ENCODE data around the gene GP1BA. TPM values are rescaled to one million over a fixed set of nuclear protein-coding genes. Genes with fewer than 3 reads are reported as not detected.

The GP1BA gene
- total and polyA plus RNA-seq, 10 of the 15 experiments (the other 5 are each of a cell fraction or from before 2014, with no cell fraction given), result 0.04 to 0.67 (median 0.28) TPM; not detected in 1

DNA sequence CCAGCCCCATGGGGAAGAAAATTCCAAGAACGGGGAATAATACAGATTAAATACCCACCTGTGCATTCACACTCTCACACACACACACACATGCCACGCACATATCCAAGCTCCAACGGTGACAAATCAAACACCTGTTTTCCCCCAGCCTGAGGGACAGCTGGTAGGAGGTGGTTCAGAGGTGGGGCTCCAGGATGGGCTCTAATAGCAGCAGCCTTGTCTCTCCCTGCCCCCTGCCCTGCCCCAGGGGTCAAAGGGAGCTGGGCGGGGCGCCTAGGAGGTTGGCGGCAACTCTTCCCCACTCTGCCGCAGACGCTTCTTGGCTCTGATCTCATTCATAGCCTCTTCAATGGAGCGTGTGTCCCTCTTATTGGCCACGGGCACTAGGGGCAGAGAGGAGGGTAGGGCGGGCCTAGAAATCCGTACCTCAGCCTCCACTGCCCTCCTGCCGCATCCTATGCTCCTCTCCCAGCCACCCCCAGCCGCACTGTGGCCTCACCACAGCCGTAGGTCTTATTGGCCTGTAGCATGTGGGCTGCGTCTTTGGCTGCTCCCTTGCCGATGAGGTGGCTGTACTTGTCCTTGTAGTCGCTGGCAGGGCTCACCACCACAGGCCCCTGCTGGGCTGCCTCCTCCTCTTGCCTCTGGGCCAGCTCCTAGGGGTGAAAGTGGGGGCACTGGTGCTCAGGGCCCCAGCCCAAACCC, 27.3 kb downstream of the GP1BA start:
- 0 out of 2 replicates have a peak, but pooled peaks have one; percentile 15 for TF ChIP-seq POLR2A (IDR thresholded peaks at IDR 0.05; ENCODE audit: low read depth, low read length)
- TF ChIP-seq, protein P1, sequence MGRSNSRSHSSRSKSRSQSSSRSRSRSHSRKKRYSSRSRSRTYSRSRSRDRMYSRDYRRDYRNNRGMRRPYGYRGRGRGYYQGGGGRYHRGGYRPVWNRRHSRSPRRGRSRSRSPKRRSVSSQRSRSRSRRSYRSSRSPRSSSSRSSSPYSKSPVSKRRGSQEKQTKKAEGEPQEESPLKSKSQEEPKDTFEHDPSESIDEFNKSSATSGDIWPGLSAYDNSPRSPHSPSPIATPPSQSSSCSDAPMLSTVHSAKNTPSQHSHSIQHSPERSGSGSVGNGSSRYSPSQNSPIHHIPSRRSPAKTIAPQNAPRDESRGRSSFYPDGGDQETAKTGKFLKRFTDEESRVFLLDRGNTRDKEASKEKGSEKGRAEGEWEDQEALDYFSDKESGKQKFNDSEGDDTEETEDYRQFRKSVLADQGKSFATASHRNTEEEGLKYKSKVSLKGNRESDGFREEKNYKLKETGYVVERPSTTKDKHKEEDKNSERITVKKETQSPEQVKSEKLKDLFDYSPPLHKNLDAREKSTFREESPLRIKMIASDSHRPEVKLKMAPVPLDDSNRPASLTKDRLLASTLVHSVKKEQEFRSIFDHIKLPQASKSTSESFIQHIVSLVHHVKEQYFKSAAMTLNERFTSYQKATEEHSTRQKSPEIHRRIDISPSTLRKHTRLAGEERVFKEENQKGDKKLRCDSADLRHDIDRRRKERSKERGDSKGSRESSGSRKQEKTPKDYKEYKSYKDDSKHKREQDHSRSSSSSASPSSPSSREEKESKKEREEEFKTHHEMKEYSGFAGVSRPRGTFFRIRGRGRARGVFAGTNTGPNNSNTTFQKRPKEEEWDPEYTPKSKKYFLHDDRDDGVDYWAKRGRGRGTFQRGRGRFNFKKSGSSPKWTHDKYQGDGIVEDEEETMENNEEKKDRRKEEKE (IDR thresholded peaks at IDR 0.05), result no peak
- Histone ChIP-seq H3K4me1 (ENCODE audit: control insufficient read depth, insufficient read depth, low read length) (no peaks in the 10 kb centered on the region), H3K79me2 (ENCODE audit: control insufficient read depth, insufficient read depth, low read length) (no peaks in the 10 kb centered on the region), H3K4me2 (ENCODE audit: control insufficient read depth, insufficient read depth) (no peak overlapping the region), H4K20me1 (ENCODE audit: control insufficient read depth, insufficient read depth) (no peaks in the 10 kb centered on the region), H3K27ac (ENCODE audit: control insufficient read depth, insufficient read depth) (no peak overlapping the region), H3K4me3 (no peak overlapping the region), H3K9ac (ENCODE audit: control insufficient read depth, insufficient read depth, low read length) (no peak overlapping the region), H3K36me3 (ENCODE audit: control insufficient read depth in 2 of 2, insufficient read depth in 2 of 2, low read length in 1 of 2) (peaks cover 4 to 8% of the 10 kb centered on the region in 2 experiments), H3K9me3 (replicated peaks; ENCODE audit: control insufficient read depth, insufficient read depth, low read length) (no peaks in the 10 kb centered on the region), H3K27me3 (replicated peaks in 1 of 2; ENCODE audit: control insufficient read depth in 2 of 2, insufficient read depth in 2 of 2, low read length in 1 of 2) (no peaks in the 10 kb centered on the region), H2AFZ (ENCODE audit: control insufficient read depth, low read depth, low read length) (no peak overlapping the region)
- no peak for ATAC-seq
- POLR2A ChIA-PET, result interaction anchor here (1.1 kb wide), 1 partner anchor 8 kb away, joined by 5 read pairs; the partner anchor contains the start of gene ENO3
- CTCF ChIA-PET, result no interaction called here
- SMC1A ChIA-PET (ENCODE audit: uncharacterized antibody, unreplicated experiment), result no interaction called here
- in situ Hi-C loops (cut with MboI) (no loop called here), intact Hi-C loops (cut with micrococcal nuclease; ENCODE audit: unreplicated experiment) (no loop called here)
- no peak for DNase-seq (ENCODE audit: low read depth, low spot score)
- no peak for FAIRE-seq
- WGBS (ENCODE audit: insufficient coverage, insufficient replicate concordance, low lambda C conversion rate, missing lambda C conversion rate), result 94% methylated on average over 18 of the region's 18 CpGs
- BruUV-seq (replicated peaks), result TSS peak; percentile 83
- RAD21 ChIA-PET (ENCODE audit: unreplicated experiment), result no interaction called here

DNA sequence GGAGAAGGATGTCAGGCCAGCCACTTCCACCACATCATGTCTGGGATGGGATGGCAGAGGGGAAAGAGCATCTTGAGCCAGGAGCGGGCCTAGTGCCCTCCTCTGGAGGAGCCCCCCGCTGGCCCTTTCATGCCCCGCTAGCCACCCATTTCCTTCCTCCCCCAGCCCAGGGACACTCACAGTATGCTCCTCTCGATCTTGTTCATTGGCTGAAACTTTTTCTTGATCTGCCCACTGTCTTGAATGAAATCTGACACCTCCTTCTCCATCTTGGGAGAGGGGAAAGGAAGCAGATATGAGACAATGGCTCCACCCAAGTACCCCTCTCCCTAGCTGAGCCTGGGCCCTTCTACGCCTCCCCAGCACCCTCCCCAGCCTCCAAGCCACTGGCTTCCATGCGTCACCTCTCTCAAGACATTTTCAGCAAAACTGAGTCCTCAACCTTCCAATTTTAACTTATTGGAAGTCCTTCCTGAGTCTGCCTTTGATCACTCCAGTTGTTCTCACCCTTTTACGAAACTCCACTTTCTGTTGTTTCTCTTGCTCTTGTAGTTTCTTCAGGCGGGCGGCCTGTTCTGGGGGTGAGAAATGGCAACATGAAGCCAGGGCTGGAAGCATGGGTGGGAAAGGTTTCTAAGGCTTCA, 28.3 kb downstream of the GP1BA start:
- in situ Hi-C loops (cut with MboI), result no loop called here
- no TSS peak for BruUV-seq (replicated peaks)
- intact Hi-C loops (cut with micrococcal nuclease; ENCODE audit: unreplicated experiment), result no loop called here
- no peak overlapping the region for H3K4me2 ChIP-seq (ENCODE audit: control insufficient read depth, insufficient read depth)
- H4K20me1 ChIP-seq (ENCODE audit: control insufficient read depth, insufficient read depth), result no peaks in the 10 kb centered on the region
- DNase-seq (ENCODE audit: low read depth, low spot score) (no peak), FAIRE-seq (no peak), ATAC-seq (no peak)
- H2AFZ ChIP-seq (ENCODE audit: control insufficient read depth, low read depth, low read length), result no peak overlapping the region
- H3K27ac ChIP-seq (ENCODE audit: control insufficient read depth, insufficient read depth), result no peak overlapping the region
- H3K79me2 ChIP-seq (ENCODE audit: control insufficient read depth, insufficient read depth, low read length), result peaks cover 4% of the 10 kb centered on the region
- peaks cover 4 to 10% of the 10 kb centered on the region in 2 experiments for H3K36me3 ChIP-seq (ENCODE audit: control insufficient read depth in 2 of 2, insufficient read depth in 2 of 2, low read length in 1 of 2)
- RAD21 ChIA-PET (ENCODE audit: unreplicated experiment), result no interaction called here
- POLR2A ChIA-PET, result interaction anchor here (1.1 kb wide), 1 partner anchor 9 kb away, joined by 5 read pairs; the partner anchor contains the start of gene ENO3
- H3K4me1 ChIP-seq (ENCODE audit: control insufficient read depth, insufficient read depth, low read length), result peaks cover 1% of the 10 kb centered on the region
- H3K9me3 ChIP-seq (replicated peaks; ENCODE audit: control insufficient read depth, insufficient read depth, low read length), result no peaks in the 10 kb centered on the region
- SMC1A ChIA-PET (ENCODE audit: uncharacterized antibody, unreplicated experiment), result no interaction called here
- no peaks in the 10 kb centered on the region for H3K27me3 ChIP-seq (replicated peaks in 1 of 2; ENCODE audit: control insufficient read depth in 2 of 2, insufficient read depth in 2 of 2, low read length in 1 of 2)
- no peak overlapping the region for H3K9ac ChIP-seq (ENCODE audit: control insufficient read depth, insufficient read depth, low read length)
- no peak overlapping the region for H3K4me3 ChIP-seq
- CTCF ChIA-PET, result no interaction called here
- no peak for TF ChIP-seq MXI1 (IDR thresholded peaks at IDR 0.05; ENCODE audit: low read depth, low read length)
- TF ChIP-seq SREBF2 (IDR thresholded peaks at IDR 0.05; ENCODE audit: low read length), result no peak
- no peak for TF ChIP-seq NR2F1 (conservative IDR thresholded peaks at IDR 0.05)
- no peak for TF ChIP-seq WRNIP1 (IDR thresholded peaks at IDR 0.05; ENCODE audit: borderline replicate concordance, low read depth, low read length)
- TF ChIP-seq IKZF1 (conservative IDR thresholded peaks at IDR 0.05), result no peak
- no peak for TF ChIP-seq TARDBP (IDR thresholded peaks at IDR 0.05; ENCODE audit: borderline replicate concordance)
- no peak for TF ChIP-seq SRF (IDR thresholded peaks at IDR 0.05; ENCODE audit: low read depth in 2 of 2, low read length in 2 of 2)
- no peak for TF ChIP-seq SPI1 (IDR thresholded peaks at IDR 0.05; ENCODE audit: borderline replicate concordance, insufficient read depth, low read depth, low read length)
- TF ChIP-seq FOXK2 (IDR thresholded peaks at IDR 0.05), result no peak
- no peak for TF ChIP-seq ZNF24 (IDR thresholded peaks at IDR 0.05)
- whole genome bisulfite sequencing (ENCODE audit: insufficient coverage, insufficient replicate concordance, low lambda C conversion rate, missing lambda C conversion rate), result 83% methylated on average over 9 of the region's 9 CpGs
